Cerebellar nuclear complex (tissue), 1 donor: ENCODE results near the gene PIK3R5.
"Not testable (repeated sequence)": the region's sequence is repeated elsewhere in the genome, so short reads cannot be mapped to it uniquely, and the experiment has no call there.

Source experiments
- DNase-seq, 2 experiments: peaks; one replicate each; lab custom pipeline; 2025; lab: John Stamatoyannopoulos, UW

The PIK3R5 gene

GRCh38 chr17:8859027-8859803 is 106.3 kb downstream of the PIK3R5 start:
- DNase-seq: no peak

GRCh38 chr17:8857919-8858318 is 107.6 kb downstream of the PIK3R5 start:
- DNase-seq: no peak

GRCh38 chr17:8856869-8857575 is 108.5 kb downstream of the PIK3R5 start:
- DNase-seq: no peak

DNA sequence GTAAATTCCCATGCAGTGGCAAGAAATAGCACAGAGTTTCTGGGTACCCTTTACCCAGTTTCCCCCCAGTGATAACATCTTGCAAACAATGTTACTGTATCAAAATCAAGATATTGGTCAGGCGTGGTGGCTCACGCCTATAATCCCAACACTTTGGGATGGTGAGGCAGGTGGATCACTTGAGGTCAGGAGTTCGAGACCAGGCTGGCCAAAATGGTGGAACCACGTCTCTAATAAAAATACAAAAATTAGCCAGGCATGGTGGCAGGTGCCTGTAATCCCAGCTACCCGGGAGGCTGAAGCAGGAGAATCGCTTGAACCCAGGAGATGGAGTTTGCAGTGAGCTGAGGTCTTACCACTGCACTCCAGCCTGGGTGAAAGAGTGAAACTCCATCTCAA is 109.3 kb downstream of the PIK3R5 start:
- DNase-seq: not testable (repeated sequence)

DNA sequence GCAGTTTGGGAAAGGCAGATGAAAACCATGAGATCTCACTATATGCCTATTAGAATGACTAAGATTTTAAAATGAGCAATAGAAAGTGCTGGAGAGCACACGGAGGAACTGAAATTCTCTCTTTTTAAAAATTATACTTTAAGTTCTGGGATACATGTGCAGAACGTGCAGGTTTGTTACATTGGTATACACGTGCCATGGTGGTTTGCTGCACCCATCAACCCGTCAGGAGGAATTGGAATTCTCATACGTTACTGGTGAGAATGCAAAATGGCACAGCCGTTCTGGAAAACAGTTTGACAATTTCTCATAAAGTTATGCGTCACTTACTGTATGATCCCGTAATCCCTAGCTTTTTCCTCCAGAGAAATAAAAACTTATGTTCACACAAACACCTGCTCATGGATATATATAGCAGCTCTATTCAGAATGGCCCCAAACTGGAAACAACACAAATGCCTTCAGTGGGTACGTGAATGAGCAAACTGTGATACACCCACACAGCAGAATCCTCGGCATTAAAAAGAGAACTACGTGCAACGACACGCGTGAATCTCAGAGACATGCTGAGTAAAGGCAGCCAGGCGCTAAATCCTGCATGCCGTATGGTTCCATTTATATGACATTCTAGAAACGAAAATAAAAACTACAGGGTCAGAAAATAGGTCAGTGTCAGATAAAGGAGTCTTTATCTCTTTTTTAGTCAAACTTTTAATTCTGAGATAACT is 109.9 kb downstream of the PIK3R5 start:
- no peak for DNase-seq

GRCh38 chr17:8851600-8851999 is 113.9 kb downstream of the PIK3R5 start:
- no peak for DNase-seq

DNA sequence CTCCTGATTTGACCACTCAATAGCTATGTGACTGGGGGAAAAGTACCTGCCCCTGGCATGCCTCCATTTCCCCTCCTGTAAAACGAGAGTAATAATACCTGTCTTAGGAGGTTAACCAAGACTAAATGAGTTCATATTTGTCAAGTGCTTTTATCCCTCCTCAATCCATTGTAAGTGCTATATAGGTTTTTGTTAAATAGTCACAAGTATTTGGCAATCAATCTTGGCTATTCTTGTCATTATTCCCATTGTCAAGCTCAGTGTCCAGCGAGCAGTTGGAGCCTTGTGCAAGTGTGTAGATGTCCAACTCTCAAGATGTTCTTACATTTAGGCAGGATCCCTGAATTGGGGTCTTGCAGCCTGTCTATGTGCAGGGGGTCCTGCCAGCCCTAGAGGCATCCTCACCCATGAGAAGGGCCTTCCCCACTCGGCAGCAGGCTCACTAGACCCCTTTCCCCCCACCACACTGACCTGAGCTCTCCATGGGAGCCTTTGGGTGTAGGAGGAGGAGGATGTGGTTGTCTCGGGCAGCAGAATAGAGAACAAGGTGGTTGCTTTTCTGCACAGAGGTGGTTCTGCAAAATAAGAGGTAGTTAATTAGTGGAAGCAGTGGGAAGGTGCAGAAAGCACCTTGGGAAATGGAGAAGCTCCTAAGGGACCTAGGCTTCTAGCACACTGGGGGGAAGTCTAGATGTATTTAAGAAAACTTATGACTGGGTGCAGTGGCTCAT is 116.0 kb downstream of the PIK3R5 start:
- DNase-seq: no peak

DNA sequence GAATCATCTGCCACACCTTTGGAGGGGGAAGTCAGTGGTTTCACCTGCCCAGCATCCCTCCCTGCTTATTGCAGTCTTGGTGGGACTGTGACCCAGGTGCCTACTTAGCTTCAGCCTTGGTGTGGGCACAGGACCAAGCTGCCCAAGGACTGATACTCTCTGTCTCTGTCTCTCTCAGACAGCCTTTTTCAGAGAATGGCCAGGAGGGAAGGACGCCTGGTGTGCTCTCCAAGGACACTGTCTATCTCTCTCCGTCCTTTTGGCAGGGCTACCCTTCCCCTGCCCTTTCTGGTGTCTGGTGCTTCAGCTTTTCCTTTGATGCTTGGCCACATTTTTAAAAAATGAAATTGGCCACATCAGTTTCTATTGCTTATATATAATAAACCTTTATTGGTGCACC is 117.6 kb downstream of the PIK3R5 start:
- no peak for DNase-seq

DNA sequence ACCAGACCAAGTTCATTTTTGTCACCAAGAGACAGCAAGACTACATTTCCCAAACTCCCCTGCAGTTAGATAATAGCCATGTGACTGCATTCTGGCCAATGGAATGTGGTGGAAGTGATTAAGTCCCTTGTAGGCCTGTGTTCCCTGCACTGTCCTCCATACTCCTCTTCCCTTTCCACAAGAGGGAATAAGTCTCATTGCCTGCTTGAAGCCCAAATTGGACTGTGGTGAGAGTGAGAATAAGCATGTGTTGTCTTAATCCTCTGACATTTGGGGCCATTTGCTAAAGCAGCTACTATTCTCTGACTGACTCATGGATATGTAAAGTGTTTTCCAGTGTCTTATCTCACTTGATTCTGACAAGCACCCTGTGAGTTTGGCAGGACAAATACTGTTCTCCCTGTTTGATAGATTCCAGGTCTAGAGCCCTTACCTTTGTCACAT is 118.7 kb downstream of the PIK3R5 start:
- DNase-seq: no peak

DNA sequence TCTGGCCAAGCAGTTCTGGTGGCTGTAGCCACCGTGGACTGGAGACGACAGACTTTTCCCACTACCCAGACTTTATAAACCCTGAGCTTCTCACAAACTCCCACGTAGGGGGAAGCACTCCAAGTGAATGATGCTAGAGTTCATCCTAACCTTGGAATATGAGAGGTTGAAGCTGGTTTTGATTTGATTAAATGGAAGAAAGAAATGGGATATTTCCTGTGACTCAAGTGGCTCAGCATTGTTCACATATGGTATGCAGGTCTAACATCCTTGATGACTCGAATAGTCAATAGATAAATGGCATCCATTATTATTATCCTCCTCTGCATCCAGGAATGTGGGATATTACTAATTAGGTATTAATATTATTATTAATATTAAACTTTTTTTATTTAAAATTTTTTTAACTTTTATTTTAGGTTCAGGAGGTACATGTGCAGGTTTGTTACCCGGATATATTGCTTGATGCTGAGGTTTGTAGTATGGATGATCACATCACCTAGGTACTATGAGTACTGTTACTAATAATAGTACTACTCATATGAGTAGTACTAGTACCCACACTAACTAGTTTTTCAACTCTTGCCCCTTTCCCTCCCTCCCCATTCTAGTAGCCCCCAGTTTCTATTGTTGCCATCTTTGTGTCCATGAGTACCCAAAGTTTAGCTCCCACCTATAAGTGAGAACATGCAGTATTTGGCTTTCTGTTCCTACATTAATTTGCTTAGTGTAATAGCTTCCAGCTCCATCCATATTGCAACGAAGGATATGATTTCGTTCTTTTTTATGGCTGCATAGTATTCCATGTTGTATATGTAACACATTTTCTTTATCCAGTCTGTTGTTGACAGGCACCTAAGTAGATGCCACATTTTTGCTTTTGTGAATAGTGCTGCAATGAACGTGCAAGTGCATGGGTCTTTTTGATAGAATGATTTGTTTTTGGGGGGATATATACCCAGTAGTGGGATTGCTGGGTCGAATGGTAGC is 121.0 kb downstream of the PIK3R5 start:
- DNase-seq: no peak

GRCh38 chr17:8843344-8843743 is 122.2 kb downstream of the PIK3R5 start:
- no peak for DNase-seq

DNA sequence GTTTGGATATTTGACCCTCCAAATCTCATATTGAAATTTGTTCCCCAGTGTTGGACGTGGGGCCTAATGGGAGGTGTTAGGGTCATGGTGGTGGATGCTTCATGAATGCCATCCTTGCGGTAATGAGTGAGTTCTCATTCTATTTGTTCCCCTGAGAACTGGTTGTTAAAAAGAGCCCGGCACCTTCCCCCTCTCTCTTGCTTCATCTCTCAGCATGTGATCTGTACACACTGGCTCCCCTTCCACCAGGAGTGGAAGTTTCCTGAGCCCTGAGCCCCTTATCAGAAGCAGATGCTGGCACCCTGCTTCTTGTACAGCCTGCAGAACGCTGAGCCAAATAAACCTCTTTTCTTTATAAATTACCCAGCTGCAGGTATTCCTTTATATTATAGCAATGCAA is 123.7 kb downstream of the PIK3R5 start:
- DNase-seq: no peak

GRCh38 chr17:8839410-8839935 is 126.0 kb downstream of the PIK3R5 start:
- DNase-seq: no peak

- DNase-seq: no peak
Measured at GRCh38 chr17:8838551-8839095, 126.9 kb downstream of the PIK3R5 start.

DNA sequence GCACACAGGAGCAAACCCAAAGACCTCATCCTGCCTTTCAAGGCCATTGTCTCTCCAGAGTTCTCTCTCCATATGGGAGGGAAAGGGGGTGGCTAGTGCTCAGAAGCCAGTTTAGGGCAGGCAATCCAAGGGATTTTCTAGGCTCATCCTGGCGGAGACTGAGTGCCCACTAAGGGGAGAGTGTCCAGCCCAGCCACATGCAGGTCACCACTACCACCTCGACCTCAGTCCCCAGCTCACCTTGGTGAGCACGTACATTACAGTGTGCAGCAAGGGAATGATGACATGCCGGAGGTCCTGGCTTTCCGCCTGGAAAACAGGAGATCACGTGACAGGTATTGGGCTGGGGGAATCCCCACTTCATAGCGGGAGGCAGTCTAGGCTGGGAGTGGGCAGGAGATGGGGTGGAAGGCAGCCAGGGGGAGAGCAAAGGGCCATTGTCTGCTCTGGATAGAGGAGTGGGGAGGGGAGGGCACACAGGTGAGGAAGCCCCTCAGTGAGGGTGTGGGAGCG is 127.9 kb downstream of the PIK3R5 start:
- DNase-seq: no peak

GRCh38 chr17:8836821-8837562 is 128.5 kb downstream of the PIK3R5 start:
- DNase-seq: no peak

- no peak for DNase-seq
Measured at GRCh38 chr17:8835631-8836364, 129.7 kb downstream of the PIK3R5 start.

- DNase-seq: no peak
Measured at GRCh38 chr17:8835106-8835505, 130.4 kb downstream of the PIK3R5 start.
